SK-N-MC (cell line): Measurements from ENCODE around the gene SPHK2.
"Not testable (repeated sequence)": the region's sequence is repeated elsewhere in the genome, so short reads cannot be mapped to it uniquely, and the experiment has no call there.

Experiments used
- DNase-seq: peaks from one replicate; pipeline ENCODE4 v3.0.0-alpha.2; 2011; ENCODE audit warnings: low read depth, low spot score
- H3K27ac ChIP-seq: fragments of 200-600 bp; sonication (generic); 2 replicates; pipeline ENCODE4 v1.5.1; 2016; ENCODE audit warnings: mixed run types
- H3K36me3 ChIP-seq: fragments of 200-600 bp; sonication (generic); 2 replicates; pipeline ENCODE4 v1.6.1; 2017; ENCODE audit warnings: antibody characterized with exemption, low read length, mixed read lengths; ENCODE audit not compliant: insufficient read depth
- H3K4me3 ChIP-seq: fragments of 200-600 bp; sonication (generic); 2 replicates; pipeline ENCODE4 v1.5.1; 2016
- H3K9ac ChIP-seq: fragments of 200-600 bp; sonication (generic); 2 replicates; pipeline ENCODE4 v1.8.0; 2017; ENCODE audit warnings: mixed run types, mixed read lengths; ENCODE audit not compliant: insufficient read length
- H3K9me3 ChIP-seq: fragments of 200-600 bp; sonication (generic); 2 replicates; pipeline ENCODE4 v1.6.1; 2017; ENCODE audit warnings: low read depth, mild to moderate bottlenecking, antibody characterized with exemption, low read length, moderate library complexity, mixed read lengths
- EZH2 ChIP-seq: fragments of 200-600 bp; sonication (generic); IDR thresholded peaks from one replicate; pipeline ENCODE4 v1.6.1; 2017; ENCODE audit warnings: antibody characterized with exemption
- FOXP2 ChIP-seq: optimal IDR thresholded peaks from 2 replicates; pipeline ENCODE3; 2011; ENCODE audit warnings: mild to moderate bottlenecking, moderate library complexity; ENCODE audit not compliant: insufficient read depth; ENCODE audit errors: extremely low read length, control extremely low read depth
- POLR2AphosphoS5 ChIP-seq: IDR thresholded peaks from 2 replicates; pipeline ENCODE4 v1.6.1; 2012; ENCODE audit warnings: mild to moderate bottlenecking, low read depth, low read length, borderline replicate concordance

SPHK2 gene

DNA sequence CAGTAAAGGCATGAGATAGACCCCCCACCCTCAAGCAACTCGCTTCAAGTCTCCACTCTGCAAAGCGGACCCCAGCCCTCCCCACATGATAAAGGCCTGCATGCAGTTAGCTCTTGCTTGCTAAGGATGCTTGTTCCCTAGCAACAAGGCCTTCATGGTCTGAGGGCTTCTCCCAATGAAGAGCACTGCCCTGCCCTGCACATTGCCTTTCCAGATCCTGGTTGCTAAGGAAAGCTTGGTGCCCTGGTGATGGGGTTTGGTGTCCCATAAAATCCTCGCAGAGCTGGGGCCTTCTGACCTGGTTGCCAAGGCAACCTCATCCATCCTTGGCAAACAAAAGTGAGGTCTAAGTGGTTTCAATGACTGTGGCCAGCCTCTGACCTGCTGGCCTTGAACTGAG is 11.9 kb downstream of the SPHK2 start:
- Histone ChIP-seq H3K9me3 (no peaks in the 10 kb centered on the region), H3K9ac (no peak overlapping the region), H3K27ac (peak overlapping the region; percentile 92), H3K4me3 (peak overlapping the region; percentile 73), H3K36me3 (peaks cover 5% of the 10 kb centered on the region; the same call in 1 of the 2 replicates)
- TF ChIP-seq FOXP2 (no peak), EZH2 (no peak), POLR2AphosphoS5 (no peak)
- no peak for DNase-seq

DNA sequence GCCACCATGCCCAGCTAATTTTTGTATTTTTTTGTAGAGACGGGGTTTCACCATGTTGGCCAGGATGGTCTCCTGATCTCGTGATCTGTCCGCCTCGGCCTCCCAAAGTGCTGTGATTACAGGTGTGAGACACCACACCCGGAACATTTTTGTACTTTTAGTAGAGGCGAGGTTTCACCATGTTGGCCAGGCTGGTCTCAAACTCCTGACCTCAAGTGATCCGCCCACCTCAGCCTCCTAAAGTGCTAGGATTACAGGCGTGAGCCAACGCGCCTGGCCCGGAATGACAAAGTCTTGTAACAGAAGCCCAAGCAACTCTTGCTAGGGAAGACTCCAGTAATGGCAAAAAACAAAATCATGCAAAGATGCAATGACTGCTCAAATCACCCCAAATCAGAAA is 13.0 kb downstream of the SPHK2 start:
- not testable (repeated sequence) for H3K36me3 ChIP-seq, H3K9me3 ChIP-seq, H3K9ac ChIP-seq, DNase-seq
- Histone ChIP-seq H3K27ac (peak overlapping the region; percentile 97), H3K4me3 (peak overlapping the region; percentile 88)

DNA sequence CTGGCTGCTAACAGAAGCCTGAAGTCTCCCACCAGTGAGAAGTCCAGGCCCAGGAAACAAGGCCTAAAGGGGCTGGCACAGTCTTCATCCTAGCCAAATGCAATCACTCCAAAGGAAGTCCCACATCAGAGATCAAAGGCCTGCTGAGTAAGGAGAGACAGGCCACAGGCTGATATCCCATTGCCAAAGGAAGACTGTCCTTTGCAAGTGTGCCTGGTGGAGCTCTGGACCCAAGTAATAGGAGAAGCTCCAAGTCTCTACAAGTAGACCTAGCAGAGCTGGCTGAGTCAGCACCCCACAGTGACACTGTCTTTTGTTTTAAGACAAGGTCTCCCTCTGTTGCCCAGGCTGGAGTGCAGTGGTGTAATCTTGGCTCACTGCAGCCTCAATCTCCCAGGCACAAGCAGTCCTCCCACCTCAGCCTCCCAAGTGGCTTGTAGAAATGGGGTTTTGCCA is 13.4 kb downstream of the SPHK2 start:
- H3K36me3 ChIP-seq = peaks cover 5% of the 10 kb centered on the region; the same call in 1 of the 2 replicates
- DNase-seq = no peak
- H3K9me3 ChIP-seq = no peaks in the 10 kb centered on the region
- peak overlapping the region; percentile 88 for H3K4me3 ChIP-seq
- no peak overlapping the region for H3K9ac ChIP-seq
- peak overlapping the region; percentile 97 for H3K27ac ChIP-seq
- TF ChIP-seq EZH2 (no peak), POLR2AphosphoS5 (no peak), FOXP2 (no peak)

GRCh38 chr19:48633148-48634035 is 14.1 kb downstream of the SPHK2 start:
- no peak for TF ChIP-seq EZH2
- no peak for TF ChIP-seq FOXP2
- TF ChIP-seq POLR2AphosphoS5 = no peak
- H3K27ac ChIP-seq = peak overlapping the region; percentile 97
- peak overlapping the region; percentile 78 for H3K9ac ChIP-seq
- peaks cover 5% of the 10 kb centered on the region; the same call in 1 of the 2 replicates for H3K36me3 ChIP-seq
- no peak for DNase-seq
- H3K4me3 ChIP-seq = peak overlapping the region; percentile 88
- H3K9me3 ChIP-seq = no peaks in the 10 kb centered on the region

GRCh38 chr19:48634036-48634342 is 14.7 kb downstream of the SPHK2 start:
- Histone ChIP-seq H3K36me3 (peaks cover 5% of the 10 kb centered on the region; the same call in 1 of the 2 replicates), H3K9ac (peak overlapping the region; percentile 78), H3K27ac (peak overlapping the region; percentile 97), H3K4me3 (peak overlapping the region; percentile 88), H3K9me3 (no peaks in the 10 kb centered on the region)
- DNase-seq = no peak
- TF ChIP-seq EZH2 (no peak), FOXP2 (no peak), POLR2AphosphoS5 (no peak)

- Histone ChIP-seq H3K4me3 (peak overlapping the region; percentile 88), H3K36me3 (peaks cover 5% of the 10 kb centered on the region; the same call in 1 of the 2 replicates), H3K27ac (peak overlapping the region; percentile 97), H3K9me3 (no peaks in the 10 kb centered on the region), H3K9ac (peak overlapping the region; percentile 78)
- peak; percentile 78; the same call in 1 of the 2 replicates for TF ChIP-seq POLR2AphosphoS5
- peak; percentile 59 for TF ChIP-seq FOXP2
- no peak for TF ChIP-seq EZH2
- DNase-seq = no peak
Observed at GRCh38 chr19:48634424-48635262, 15.3 kb downstream of the SPHK2 start.

DNA sequence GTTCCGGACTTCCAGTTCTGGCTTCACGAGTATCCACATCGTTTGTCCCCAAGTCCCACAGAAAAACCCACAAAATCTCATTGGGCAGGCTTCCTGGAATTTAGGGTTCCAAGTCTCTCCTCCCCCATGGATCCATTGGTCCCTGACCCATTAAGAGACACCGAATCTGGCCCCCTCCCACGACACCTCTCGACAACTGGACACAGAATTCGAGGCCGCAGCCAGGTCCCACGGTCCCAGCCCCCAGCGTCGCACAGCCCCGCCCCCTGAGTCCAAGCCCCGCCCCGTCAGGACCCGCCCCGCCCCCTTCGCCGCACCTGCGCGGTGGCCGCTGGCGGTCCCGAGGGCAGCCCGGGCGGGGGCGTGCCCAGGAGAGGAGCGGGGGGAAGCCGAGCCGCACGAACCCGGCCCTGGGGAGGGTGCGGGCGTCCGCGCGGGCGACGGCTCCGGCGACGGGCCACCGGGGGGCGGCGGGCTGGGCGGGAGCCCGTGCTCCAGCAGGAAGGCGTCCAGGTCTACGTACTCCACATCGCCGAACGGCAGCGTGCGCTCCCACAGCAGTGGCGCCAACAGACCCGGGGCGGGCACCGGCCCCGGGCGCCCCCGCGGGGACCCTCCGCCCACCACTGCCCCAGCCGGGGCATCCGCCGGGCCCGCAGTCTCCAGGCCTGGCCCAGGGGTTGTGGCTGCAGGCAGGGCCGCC is 16.1 kb downstream of the SPHK2 start:
- DNase-seq = no peak
- peak overlapping the region; percentile 80 for H3K9ac ChIP-seq
- H3K4me3 ChIP-seq = peak overlapping the region; percentile 88
- no peaks in the 10 kb centered on the region for H3K9me3 ChIP-seq
- peak overlapping the region; percentile 97 for H3K27ac ChIP-seq
- peaks cover 5% of the 10 kb centered on the region; the same call in 1 of the 2 replicates for H3K36me3 ChIP-seq
- TF ChIP-seq POLR2AphosphoS5 (peak; percentile 60), FOXP2 (no peak)
